Endometrium (tissue), 2 donors: ENCODE results near the gene MELTF.
"Not testable (repeated sequence)": the region's sequence is repeated elsewhere in the genome, so short reads cannot be mapped to it uniquely, and the experiment has no call there.

Experiments
- FAIRE-seq: peaks from 2 replicates; lab custom pipeline; 2012; peaks lifted over from hg19 to GRCh38; lab: Jason Lieb, UNC
- donor health status: control.
- donor health status: control.

Gene MELTF

DNA sequence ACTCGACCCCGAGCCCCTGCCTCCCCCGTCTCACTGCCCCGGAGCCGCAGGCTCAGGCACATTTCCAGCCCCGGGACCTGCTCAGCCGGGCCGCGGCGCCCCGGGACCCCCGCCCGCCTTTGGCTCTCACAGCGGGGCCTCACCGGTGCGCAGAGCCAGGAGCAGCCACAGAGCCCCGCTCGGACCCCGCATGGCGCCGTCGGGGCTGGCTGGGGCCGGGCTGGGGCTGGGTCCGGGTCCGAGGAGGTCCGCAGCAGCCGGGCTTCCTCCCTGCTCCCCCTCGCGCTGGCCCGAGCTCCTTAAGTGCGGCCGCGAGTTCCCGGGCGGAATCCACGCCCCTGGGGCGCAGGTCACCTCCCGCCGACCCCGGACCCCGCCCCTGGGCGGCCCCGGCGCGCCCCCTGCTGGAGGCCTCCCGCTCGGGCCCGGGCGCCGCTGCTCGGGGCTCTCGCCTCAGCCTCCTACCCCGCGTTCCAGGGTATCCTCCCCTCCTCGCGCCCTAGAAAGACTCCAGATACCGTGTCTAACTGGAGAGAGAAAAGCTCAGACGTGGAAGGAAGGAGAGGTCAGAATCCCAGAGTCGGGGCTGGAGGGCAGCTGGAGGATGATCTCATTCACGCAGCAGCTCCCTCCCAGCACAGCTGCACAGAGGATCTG lies at the start of gene MELTF:
TSS of gene MELTF (minus strand) at position 307 of the 657 bp plus-strand sequence. CDS start at position 192, 115 bp downstream.
- no peak for FAIRE-seq

DNA sequence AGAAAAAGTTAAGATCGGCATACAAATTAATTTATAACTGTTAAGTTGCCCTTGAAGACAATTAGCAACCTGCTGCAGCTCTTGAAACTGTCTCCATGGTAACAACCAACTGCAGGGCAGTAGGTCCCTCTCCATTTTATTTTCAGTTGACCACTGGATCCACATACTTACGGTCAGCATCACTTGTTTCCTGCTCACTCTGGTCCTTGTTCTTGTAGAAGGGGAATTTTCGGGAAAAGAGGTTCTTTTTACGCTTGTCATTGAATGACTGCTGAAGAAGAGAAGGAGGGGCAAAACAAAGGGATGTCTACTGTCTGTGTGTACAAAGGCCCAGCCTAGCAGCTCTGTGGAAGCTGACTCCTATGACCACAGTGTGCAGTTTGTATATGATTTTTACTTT lies 46.8 kb upstream of the MELTF start:
- no peak for FAIRE-seq

DNA sequence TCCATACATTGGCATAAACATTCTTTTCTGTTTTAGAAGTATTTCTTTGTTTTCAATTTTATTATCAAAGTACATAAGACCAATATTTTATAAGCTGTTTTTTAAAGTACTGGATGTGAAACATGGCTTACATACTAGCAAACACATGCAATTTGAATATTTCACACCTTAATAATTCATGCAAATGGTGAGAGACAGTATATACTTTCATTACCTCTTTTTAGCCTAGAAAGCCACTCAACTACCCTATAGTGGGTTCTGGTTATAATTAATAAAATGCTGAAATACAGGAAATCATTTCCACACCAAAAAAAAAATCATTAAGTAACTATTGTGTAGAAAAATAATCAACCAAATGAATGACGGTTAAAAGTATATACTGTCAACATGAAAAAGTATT lies 38.5 kb upstream of the MELTF start:
- FAIRE-seq = no peak

DNA sequence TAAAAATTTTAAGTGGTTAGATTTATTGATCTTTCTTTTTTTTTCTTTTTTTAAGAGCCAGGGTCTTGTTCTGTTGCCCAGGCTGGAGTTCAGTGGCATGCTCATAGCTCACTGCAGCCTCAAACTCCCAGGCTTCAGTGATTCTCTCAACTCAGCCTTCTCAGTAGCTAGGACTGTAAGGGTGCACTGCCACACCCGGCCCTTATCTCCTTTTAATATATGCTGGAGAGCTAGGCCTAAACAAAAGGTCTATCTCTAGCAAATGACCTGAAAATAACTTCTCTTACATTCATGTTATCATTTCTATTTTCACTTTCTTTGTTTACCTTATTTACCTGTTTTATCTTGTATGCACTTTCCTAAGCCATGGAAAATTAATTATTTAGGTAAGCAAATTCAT lies 35.2 kb upstream of the MELTF start:
- FAIRE-seq = no peak

DNA sequence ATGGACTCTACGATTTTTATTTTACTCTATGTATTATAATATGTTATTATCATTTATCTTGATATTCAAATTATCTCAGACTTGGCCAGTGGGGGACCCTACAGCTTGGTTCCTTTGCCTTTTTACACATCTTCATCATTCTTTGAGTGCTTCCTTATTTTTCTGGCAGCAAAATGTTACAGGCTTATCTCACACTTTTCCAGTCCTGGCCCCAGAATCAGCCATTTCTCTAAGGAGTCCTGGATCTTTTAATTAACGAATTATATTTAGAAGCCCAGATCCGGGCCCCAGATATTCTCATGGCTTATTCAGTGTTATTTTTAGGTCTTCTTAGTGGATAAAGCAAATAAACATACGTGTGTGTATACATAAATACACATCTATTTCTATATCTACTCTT lies 32.8 kb upstream of the MELTF start:
- FAIRE-seq = no peak

DNA sequence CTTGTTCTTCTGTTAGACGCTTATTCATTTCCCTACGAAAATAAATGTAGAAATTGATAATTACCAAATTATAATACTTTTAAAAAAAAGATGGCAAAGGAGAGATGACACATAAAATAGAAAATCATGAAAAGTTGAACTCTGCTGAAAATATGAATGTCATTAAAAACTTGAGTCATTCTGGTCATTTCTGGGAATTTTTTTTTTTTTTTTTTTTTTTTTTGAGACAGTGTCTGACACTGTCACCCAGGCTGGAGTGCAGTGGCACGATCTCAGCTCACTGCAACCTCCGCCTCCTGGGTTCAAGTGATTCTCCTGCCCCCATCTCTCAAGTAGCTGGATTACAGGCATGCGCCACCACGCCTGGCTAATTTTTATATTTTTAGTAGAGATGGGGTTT lies 22.0 kb upstream of the MELTF start:
- not testable (repeated sequence) for FAIRE-seq

DNA sequence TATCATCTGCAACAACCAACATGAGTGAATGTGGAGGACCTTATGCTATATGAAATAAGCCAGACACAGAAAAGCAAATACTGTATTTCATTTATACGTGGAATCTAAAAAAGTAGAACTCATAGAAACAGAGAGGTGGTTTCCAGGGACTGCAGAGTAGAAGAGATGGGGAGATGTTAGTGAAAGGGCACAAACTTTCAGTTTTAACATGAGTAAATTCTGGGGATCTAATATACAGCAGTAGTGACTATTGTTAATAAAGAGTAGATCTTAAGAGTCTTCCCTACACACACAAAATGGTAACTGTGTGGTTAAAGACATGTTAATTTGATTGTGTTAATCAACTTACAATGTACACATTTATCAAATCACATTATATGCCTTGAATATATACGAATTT lies 20.9 kb upstream of the MELTF start:
- FAIRE-seq = no peak

DNA sequence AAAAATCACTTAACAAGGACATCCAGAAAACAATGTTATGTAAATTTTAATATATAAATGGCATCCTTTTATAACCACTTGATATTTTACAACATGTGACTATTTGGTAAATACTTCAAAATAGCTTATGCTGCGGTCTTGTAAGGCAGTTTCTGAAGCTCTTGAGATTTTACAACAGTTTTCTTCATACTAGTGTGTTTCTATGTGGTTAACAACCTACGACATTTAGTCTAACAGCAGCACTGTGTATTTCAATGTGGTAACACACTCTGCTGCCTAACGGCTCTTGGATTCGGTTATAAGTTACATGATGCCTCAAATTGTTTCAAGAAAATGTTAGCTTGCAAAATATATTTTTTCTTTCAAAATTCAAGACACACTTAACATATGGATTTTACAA lies 12.9 kb upstream of the MELTF start:
- FAIRE-seq = no peak

DNA sequence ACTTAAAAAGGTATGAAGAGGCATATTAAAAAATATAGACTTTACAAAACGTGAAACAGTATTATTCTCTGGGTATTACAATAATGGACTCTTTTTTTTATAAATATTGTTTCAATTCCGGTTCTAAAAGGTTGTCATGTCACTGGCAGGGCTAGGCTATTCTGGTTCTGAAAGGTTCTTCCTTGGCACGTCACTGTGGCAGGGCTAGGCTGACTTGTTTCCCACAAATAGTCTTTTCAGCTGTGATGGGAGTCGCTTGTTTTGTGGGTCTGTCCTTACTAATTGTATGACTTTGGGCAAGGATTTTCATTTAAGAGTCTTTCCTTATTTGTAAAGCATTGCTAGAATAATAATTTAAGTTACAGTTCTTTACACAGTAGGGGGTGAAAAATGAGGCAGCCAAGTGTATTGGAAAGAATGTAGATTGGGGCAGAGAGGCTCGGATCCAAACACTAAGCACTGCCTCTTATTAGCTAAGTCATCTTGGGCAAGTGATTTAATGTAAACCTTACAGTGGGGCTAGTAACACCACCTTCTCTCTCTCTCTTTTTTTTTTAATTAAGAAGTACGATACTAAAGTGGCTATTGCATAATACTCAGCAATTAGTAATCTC lies 12.4 kb upstream of the MELTF start:
- FAIRE-seq = no peak

DNA sequence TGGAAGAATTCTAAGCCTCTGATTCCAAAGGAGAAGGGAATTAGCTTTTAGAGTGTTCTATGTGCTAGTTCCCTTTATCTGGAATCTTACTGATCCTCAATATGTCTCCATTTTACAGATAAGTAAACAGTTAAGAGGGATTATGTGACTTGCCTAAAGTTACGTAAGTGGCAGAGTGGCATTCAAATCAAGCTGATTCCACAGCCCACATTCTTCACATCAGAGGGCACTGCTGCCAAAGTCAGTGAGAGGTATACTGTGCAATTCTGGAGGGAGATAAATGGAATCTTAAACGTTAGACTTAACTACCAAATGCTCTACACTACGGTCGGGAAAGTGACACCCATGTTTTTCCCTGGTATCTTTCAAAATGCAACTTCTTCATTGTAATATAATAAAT lies 11.0 kb upstream of the MELTF start:
- no peak for FAIRE-seq

DNA sequence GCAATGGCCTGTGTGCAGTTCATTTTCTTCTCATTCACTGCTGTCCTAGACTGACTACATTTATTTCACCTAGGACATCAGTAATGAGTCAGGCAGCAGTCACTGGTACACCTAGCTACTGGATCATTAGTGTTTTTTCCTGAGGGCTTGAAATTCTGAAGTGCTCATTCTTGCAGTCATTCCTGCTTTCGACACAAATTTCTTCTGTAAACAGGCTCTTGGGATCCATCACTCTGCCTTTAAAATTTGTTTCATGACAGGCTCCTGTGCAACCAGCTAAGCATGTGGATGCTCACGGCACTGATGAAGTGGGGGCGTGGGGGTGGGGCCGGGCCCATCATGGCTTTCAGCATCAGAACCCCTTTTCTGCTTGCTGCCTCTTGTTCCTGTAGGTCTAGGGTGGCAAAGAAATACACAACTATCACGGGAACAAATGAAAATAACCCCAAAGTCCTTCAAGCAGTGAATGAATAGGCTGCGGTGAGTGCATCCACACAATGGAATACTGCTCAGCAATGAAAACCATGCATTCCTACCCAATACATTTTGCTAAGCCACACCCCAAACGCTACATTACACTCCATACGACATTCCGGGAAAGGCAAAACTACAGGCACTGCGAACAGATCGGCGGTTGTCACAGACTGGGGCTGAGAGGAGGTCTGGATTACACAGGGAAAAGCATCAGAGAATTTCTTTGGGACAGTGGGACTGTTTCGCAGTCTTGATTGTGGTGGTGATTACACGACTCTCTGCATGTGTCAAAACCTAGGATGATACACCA lies 9.3 kb upstream of the MELTF start:
- no peak for FAIRE-seq

DNA sequence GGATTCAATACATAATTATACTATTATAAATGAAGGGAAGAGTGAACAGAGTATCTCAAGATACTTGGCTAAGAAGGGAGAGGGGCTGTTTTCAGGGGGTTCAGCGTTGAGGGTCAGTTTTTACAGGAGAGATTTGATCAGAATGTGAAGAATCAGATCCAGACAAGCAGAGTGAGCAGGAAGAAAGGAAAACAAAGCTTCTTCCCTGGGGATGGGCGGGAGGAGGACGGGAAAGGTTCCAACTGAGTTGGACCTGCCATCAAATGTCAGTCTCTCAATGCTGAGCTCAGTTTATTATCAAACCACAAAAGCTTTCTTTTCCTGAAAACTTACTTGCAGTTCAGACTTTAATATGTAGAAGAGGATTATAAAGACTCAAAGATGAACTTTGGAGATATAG lies 6.0 kb upstream of the MELTF start:
- FAIRE-seq = no peak

DNA sequence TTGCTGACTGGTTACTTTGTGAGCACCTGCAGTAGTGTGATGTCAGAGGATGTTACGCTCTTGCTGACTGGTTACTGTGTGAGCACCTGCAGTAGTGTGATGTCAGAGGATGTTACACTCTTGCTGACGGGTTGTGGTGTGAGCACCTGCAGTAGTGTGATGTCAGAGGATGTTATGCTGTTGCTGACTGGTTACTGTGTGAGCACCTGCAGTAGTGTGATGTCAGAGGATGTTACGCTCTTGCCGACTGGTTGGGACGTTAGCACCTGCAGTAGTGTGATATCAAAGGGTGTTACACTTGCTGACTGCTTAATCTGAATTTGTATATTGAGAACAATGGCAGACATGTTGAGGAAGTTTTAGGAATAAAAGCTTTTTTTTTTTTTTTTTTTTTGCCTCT lies 5.2 kb upstream of the MELTF start:
- FAIRE-seq = not testable (repeated sequence)

DNA sequence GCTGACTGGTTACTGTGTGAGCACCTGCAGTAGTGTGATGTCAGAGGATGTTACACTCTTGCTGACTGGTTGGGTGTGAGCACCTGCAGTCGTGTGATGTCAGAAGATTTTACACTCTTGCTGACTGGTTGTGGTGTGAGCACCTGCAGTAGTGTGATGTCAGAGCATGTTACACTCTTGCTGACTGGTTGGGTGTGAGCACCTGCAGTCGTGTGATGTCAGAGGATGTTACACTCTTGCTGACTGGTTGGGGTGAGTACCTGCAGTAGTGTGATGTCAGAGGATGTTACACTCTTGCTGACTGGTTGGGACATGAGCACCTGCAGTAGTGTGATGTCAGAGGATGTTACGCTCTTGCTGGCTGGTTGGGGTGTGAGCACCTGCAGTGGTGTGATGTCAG lies 4.1 kb upstream of the MELTF start:
- FAIRE-seq = not testable (repeated sequence)

DNA sequence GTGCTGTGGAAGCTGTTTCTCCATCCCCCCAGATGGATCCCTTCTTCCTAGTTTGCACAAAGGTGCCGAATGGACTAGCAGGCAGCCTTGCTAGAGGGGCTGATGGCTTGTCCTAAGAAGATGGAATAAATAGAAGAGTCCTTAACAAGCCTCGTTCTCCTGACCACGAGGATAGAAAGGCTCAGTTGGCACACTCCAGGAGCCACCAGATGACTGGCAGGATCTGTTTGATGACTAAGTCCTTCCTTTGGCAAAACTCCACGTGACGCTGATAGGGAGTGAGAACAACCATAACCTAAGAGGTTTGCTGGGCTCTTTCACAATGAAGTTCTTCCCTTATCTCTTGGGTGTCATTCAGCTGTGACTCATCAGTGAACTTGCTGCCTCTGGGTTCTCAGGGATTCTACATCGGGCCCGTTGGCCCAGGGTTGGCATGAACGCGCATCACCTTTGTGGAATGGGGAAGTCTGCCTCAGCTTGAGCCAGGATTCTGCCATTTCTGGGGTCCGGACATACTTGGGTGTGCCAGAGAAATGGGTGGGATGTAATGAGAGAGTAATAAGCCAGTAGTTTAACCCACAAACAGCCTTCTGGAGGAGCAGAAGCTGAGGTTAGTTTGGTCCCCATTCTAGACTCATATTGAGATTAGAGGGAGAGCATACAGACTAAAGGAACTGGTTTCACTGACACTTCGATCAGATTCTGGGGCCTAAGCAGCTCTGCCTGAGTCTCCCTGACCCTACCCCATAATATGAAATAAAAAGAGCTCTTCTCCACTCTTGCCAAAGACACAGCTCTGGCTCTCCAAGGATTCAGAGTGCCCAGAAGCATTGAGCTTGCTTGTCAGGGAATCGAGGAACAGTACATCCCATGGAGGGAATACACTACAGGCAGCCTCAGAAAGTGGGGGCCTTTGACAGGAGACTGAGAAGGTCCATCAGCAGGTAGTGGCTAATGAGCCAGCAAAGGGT lies 2.0 kb upstream of the MELTF start:
- no peak for FAIRE-seq

DNA sequence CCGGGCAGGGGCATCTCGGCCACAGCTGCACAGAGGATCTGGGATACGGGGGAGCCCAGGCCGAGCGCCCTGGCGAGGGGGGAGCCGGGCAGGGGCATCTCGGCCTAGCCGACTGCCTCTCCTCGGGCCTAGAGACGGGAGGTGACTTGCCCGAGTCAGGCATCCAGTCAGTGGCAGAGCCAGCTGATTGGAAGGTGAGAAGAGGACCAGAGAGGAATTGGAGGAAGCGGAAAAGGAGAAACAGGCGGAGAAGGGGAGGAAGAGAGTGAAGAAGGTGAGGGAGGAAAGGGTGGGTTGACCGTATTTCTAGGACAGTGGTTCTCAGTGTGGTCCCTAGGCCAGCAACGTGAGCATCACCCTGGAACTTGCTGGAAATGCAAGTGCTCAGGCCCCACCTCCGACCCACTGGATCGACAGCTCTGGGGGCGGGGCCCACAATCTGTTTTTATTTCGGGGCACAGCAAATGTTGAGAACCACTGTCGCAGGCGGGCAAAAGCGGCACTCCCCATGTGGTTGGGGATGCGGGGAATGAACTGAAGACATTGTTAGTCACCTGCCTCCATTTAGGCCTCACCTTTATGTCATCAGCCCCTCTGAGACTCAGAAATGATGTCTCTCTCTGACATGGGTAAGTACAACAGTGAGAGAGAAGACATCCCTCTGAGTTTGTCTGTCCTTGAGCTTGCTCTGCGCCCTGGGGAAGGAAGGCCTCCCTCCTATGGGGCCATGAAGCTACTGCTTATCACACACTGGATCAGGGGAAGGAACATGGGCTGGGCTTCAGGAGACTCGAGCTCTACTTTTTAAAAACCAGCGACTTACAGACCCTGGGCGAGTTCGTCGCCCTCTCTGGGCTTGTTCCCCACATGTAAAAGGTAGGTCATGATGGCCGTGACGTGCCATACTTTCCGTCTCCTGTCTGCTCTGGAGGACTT lies 1.0 kb upstream of the MELTF start:
- no peak for FAIRE-seq

DNA sequence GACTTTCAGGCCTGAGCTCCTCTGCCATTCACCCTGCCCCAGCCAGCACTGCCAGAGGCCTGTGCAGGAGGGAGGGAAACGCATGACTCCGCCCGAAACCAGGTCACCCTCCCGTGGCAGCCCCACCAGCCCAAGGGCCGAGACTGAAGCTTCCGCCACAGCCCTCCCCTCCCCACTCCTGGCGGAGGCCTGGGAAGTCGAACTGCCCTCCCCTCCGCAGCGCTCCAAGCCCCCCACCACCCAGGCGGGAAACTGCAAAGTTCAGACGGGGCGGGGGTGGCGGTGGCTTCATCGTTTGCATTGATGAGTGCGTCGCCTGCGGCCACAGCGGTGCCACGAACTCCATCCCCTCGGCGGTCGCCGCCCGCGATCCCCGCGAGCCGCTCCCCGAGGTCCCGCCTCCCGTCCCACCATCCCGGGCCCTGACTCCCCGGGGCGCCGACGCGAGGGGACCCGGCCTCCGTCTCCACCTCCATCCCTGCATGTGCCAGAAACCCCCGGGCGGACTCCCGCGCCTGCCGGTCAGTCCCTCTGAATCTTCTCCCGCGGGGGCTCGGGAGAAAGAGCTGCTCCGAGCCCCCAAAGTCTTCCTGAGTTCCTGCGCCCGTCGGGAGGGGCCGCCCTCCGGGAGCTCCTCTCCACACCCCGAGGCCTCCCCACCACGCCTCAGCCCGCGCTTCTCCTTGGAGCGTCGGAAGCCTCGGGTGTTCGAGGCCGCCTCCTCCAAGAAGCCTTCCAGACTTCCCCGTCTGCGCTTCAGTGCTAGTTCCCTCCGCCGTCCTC lies 698 bp downstream of the MELTF start:
- FAIRE-seq = no peak

DNA sequence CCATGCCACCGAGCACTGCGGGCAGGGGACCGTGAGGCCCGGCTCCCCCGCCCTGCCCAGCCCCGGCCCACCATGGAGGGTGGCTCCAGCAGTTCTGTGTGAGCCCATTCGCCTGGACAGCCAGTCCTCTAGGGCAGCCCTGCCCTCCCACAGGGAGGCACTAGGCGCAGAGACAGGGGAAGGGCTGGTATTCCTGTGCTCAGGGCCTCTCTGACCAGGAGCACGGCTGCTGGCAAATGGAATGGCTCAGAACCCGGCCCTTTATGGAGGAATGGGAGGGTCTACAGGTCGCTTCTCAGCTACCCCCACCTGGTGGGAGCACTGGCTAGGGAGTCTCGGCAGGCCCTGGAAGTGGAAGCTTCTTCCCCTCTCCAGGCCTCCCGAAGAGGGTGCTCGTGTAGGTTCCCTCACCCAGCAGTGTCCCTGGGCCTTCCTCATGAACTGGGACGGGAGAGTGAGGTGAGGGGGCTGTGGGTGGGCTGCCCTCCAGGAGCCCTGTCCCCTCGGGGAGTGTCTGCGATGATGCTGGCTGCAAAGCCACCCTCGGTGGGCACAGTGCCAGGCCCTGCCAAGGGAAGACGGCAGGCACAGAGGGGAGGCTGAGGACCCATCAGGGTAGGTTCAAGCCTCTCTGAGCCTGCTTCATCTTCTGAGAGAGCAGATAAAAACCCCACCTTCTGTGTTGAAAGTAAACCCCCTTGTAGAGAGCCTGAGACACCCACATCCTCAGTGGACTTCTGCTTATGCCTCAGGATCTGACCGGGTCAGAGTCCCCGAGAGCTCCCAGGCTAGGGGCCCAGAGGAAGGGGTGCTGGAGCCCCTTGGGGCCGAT lies 1.5 kb downstream of the MELTF start:
- FAIRE-seq = no peak

DNA sequence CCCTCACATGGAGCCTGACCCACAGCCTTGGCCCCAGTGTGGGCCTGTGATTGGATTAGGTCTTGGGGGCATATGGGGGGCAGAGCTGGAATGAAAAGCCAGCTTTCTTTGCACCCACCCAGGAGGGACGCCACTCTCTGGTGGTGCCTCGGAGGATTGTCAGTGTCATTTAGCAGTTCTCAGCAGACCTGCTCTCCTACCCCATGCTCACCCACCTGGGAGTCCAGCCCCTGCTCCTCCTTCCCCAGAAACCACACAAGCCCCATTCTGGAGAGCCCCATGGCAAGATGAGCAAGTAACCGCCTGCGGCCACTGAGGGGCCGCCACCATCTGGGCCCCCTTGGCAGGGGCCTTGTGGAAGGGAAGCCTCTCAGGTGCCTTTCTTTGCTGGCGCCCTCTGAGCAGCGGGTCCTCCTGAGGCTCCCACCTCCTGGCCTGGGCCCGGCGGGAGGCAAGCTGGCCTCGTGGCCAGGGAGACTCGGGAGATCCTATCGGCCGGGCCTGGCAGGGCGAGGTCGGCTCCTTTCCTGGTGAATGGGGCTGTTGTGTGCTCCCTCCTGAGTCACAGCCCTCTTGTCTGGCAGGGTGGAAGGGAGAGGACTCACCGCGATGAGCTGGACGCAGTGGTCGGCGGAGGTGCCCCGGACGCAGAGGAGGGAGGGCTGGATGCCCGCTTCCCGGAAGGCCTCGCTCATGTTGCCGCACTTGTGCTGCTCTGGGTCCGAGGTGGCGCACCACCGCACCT lies 2.3 kb downstream of the MELTF start:
- FAIRE-seq = no peak
